ENCODE measurements around the gene C1QTNF5.
A peak's percentile ranks its signal among the peaks of the same experiment; 100 is the strongest.

The C1QTNF5 gene

DNA sequence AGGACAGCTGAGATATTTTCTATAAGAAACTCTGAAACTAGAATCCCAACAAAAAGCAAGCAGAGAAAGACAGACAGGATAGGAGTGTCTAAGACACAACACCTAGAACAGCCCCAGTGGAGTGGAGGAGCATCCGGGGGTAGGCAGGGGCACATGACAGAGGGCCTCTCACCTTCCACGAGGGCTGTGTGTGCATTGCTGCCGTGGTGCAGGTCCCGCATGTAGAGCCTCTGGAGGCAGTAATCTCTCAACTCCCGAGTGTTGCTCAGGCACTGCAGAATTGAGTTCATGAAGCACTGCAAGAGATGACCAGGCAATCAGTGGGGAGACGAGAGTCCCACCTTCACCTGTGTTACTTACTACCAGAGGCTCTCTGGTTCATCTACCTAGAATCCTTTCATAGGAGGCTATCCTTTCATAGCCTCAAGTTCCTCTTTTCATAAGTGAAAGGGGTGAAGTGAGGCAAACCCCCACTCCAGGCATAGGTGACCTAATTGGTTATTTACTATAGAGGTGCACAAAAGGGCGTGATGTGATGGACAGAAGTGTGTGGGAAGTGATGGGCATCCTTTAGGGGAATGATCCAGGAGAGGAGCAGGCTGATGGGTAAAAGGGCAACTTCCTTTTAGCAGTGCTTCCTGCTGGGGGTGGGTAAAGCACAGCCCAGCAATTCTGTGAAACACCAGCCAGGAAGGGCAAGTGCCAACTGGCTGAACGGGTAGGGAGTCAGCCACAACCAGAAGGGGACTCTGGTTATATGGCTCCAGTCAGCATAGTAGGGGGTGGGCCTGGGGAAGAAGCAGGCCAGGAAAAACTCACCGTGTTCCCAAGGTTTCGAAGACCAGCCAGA is 18.9 kb upstream of the C1QTNF5 start:
- H3K27me3 Mint-ChIP-seq, result peaks cover 89% of the 10 kb centered on the region
- no peaks in the 10 kb centered on the region for H3K36me3 Mint-ChIP-seq
- DNase-seq, result no peak
- no peak overlapping the region for H3K27ac Mint-ChIP-seq
- H3K9me3 Mint-ChIP-seq, result no peaks in the 10 kb centered on the region
- H3K4me3 Mint-ChIP-seq, result no peak overlapping the region
- CTCF ChIA-PET, result interaction anchor here (2.3 to 4.8 kb wide), 3 partner anchors 14 to 115 kb away, joined by 16 to 184 read pairs (median 18); partner anchors contain the start of gene USP2
- peaks cover 26% of the 10 kb centered on the region for H3K4me1 Mint-ChIP-seq

GRCh38 chr11:119357074-119357473 is 16.4 kb upstream of the C1QTNF5 start:
- Mint-ChIP-seq H3K4me1 (peaks cover 21% of the 10 kb centered on the region), H3K36me3 (no peaks in the 10 kb centered on the region), H3K9me3 (no peaks in the 10 kb centered on the region), H3K27ac (no peak overlapping the region), H3K27me3 (peaks cover 85% of the 10 kb centered on the region), H3K4me3 (peak overlapping the region; percentile 59)
- CTCF ChIA-PET, result interaction anchor here (0.5 to 4.8 kb wide), 12 partner anchors 8 to 232 kb away, joined by 4 to 184 read pairs (median 12); partner anchors contain the start of gene USP2
- DNase-seq, result no peak

DNA sequence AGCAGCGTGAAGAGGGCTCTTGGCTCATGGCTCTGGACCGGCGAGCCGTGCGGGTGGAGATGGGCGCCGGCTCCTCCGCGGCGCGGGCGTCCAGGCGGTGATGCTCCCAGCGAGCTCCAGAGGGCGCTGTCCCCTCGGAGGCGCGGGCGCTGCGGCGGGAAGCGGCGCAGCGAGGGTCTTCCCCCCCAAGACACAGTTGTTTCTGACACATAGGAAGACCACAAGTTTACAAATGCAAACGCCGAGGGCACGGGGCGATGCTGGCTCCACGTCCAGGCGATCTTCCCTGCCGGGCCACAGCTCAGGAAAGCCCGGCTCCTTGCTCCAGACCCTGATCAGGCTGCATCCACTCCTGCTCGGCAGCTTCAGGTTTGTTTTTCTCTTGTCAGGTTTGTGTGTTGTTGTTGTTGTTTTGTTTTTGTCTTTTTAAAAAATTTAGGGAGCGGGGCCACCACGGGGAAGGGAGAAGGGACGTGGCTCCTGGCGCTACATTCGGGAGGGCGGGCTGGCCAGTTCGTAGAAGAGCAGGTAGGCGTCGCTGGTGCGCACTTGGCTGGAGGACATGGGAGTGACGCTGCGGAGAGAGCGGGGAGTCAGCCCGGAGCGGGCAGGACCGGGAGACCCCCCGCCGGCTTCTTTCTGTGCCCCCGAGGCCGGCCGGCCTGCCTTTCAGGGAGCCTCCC is 15.8 kb upstream of the C1QTNF5 start:
- DNase-seq, result peak; percentile 83
- no peaks in the 10 kb centered on the region for H3K9me3 Mint-ChIP-seq
- peaks cover 21% of the 10 kb centered on the region for H3K4me1 Mint-ChIP-seq
- peak overlapping the region; percentile 85 for H3K4me3 Mint-ChIP-seq
- peak overlapping the region; percentile 69 for H3K27ac Mint-ChIP-seq
- CTCF ChIA-PET, result interaction anchor here (0.5 to 4.8 kb wide), 19 partner anchors 8 to 232 kb away, joined by 3 to 184 read pairs (median 5); partner anchors contain the start of genes MFRP, RNF26 and USP2
- H3K36me3 Mint-ChIP-seq, result no peaks in the 10 kb centered on the region
- H3K27me3 Mint-ChIP-seq, result peaks cover 85% of the 10 kb centered on the region

- no peaks in the 10 kb centered on the region for H3K36me3 Mint-ChIP-seq
- no peak overlapping the region for H3K27ac Mint-ChIP-seq
- H3K27me3 Mint-ChIP-seq, result peaks cover 90% of the 10 kb centered on the region
- CTCF ChIA-PET, result interaction anchor here (0.8 to 4.8 kb wide), 13 partner anchors 8 to 125 kb away, joined by 3 to 184 read pairs (median 12); partner anchors contain the start of genes MFRP, RNF26 and USP2
- peak overlapping the region; percentile 45 for H3K4me3 Mint-ChIP-seq
- DNase-seq, result no peak
- H3K9me3 Mint-ChIP-seq, result no peaks in the 10 kb centered on the region
- peaks cover 28% of the 10 kb centered on the region for H3K4me1 Mint-ChIP-seq
These were observed 14.6 kb upstream of the C1QTNF5 start for GRCh38 chr11:119355091-119355843.

DNA sequence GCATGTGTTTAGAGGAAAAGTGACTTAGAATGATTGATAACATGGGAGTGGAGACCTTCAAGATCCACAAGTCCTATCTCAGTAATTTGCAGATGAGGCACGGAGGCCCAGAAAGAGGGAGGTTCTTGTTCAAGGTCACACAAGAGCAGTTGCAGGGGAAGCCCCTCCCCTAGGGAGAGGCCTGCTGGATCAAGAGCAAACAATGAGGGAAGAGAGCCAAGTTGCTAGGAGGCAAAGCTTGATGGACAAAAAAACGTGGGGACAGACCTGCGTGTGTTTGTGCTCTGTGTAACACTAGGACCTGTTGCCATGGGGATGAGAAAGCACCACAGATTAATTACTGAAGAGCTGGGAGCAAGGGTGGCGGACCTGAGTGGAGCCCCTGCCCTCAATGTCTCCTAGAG is 12.2 kb upstream of the C1QTNF5 start:
- H3K27ac Mint-ChIP-seq, result no peak overlapping the region
- H3K27me3 Mint-ChIP-seq, result peaks cover 74% of the 10 kb centered on the region
- H3K4me1 Mint-ChIP-seq, result peaks cover 25% of the 10 kb centered on the region
- no peak for DNase-seq
- CTCF ChIA-PET, result interaction anchor here (0.9 to 1.7 kb wide), 6 partner anchors 15 to 423 kb away, joined by 3 to 7 read pairs (median 4); no protein-coding TSS in a partner anchor
- no peaks in the 10 kb centered on the region for H3K9me3 Mint-ChIP-seq
- no peaks in the 10 kb centered on the region for H3K36me3 Mint-ChIP-seq
- no peak overlapping the region for H3K4me3 Mint-ChIP-seq

DNA sequence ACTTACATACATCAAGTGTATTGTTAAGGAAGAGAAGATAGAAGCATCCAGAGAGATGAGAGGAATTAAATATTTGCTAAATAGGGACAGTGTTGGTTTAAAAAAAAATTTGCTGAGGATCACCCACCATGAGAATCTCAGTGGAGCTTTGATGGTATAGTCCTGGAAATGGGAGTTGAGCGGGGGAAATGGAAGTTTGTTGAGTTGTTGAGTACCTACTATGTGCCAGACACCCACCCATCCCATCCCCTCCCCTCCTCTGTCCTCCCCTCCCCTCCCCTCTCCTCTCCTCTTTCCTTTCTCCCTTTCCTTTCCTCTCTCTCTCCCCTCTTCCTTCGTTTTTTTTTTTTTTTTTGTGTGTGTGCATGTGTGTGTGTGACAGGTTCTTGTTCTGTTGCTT is 10.5 kb upstream of the C1QTNF5 start:
- CTCF ChIA-PET, result no interaction called here
- no peaks in the 10 kb centered on the region for H3K36me3 Mint-ChIP-seq
- peaks cover 20% of the 10 kb centered on the region for H3K4me1 Mint-ChIP-seq
- no peak overlapping the region for H3K4me3 Mint-ChIP-seq
- no peak overlapping the region for H3K27ac Mint-ChIP-seq
- H3K27me3 Mint-ChIP-seq, result peaks cover 75% of the 10 kb centered on the region
- no peaks in the 10 kb centered on the region for H3K9me3 Mint-ChIP-seq
- no peak for DNase-seq

GRCh38 chr11:119350302-119350701 is 9.6 kb upstream of the C1QTNF5 start:
- CTCF ChIA-PET, result interaction anchor here (0.9 kb wide), 2 partner anchors 12 to 26 kb away, joined by 3 to 4 read pairs; no protein-coding TSS in a partner anchor
- Mint-ChIP-seq H3K9me3 (no peaks in the 10 kb centered on the region), H3K4me1 (peaks cover 13% of the 10 kb centered on the region), H3K27me3 (peaks cover 75% of the 10 kb centered on the region), H3K36me3 (no peaks in the 10 kb centered on the region), H3K4me3 (no peak overlapping the region), H3K27ac (peak overlapping the region; percentile 81)
- no peak for DNase-seq

- Mint-ChIP-seq H3K27ac (no peak overlapping the region), H3K9me3 (no peaks in the 10 kb centered on the region), H3K4me3 (no peak overlapping the region), H3K36me3 (no peaks in the 10 kb centered on the region), H3K27me3 (peaks cover 79% of the 10 kb centered on the region), H3K4me1 (peaks cover 12% of the 10 kb centered on the region)
- DNase-seq, result no peak
- CTCF ChIA-PET, result interaction anchor here (1.2 to 2.2 kb wide), 5 partner anchors 8 to 126 kb away, joined by 3 to 16 read pairs (median 5); no protein-coding TSS in a partner anchor
These were observed 7.4 kb upstream of the C1QTNF5 start for GRCh38 chr11:119347940-119348605.

DNA sequence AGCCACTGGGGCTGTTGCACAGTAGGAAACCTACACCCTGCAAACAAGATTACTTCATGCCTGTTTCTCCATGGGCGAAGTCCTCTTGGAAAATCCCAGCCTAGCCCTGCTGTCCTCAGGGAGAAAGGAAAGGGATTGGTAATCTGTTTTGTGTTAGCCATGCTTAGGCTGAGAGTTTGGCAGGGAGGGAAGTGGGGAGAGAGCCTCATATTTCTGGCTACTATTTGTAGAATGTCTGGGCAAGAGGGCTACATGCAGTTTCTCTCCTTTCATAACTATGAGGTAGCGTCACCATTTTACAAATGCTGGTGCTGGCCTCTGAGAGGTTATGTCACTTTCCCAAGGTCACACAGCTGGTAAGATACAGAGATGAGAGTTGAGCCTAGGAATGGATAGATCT is 6.6 kb upstream of the C1QTNF5 start:
- Mint-ChIP-seq H3K27me3 (peaks cover 83% of the 10 kb centered on the region), H3K4me3 (no peak overlapping the region), H3K27ac (no peak overlapping the region), H3K36me3 (no peaks in the 10 kb centered on the region), H3K4me1 (peaks cover 12% of the 10 kb centered on the region), H3K9me3 (no peaks in the 10 kb centered on the region)
- CTCF ChIA-PET, result interaction anchor here (1.2 to 2.2 kb wide), 4 partner anchors 9 to 127 kb away, joined by 3 to 16 read pairs (median 6); no protein-coding TSS in a partner anchor
- no peak for DNase-seq

GRCh38 chr11:119346605-119347004 is 5.9 kb upstream of the C1QTNF5 start, which contains the start of gene MFRP:
Gene MFRP (minus strand): TSS chr11:119346705. CDS start chr11:119346513, 192 bp downstream.
- CTCF ChIA-PET, result interaction anchor here (1.9 to 2.5 kb wide), 2 partner anchors 9 to 10 kb away, joined by 8 to 16 read pairs; no protein-coding TSS in a partner anchor
- H3K27ac Mint-ChIP-seq, result no peak within 1 kb of the TSS
- H3K27me3 Mint-ChIP-seq, result peaks cover 84% of the 10 kb centered on the region
- no peak within 1 kb of the TSS for H3K4me3 Mint-ChIP-seq
- H3K9me3 Mint-ChIP-seq, result no peaks in the 10 kb centered on the region
- no peaks in the 10 kb centered on the region for H3K36me3 Mint-ChIP-seq
- DNase-seq, result no peak
- H3K4me1 Mint-ChIP-seq, result peaks cover 12% of the 10 kb centered on the region

GRCh38 chr11:119345685-119346084 is 5.0 kb upstream of the C1QTNF5 start:
- Mint-ChIP-seq H3K36me3 (no peaks in the 10 kb centered on the region), H3K4me3 (no peak overlapping the region), H3K27me3 (peaks cover 84% of the 10 kb centered on the region), H3K27ac (no peak overlapping the region), H3K4me1 (peaks cover 14% of the 10 kb centered on the region), H3K9me3 (no peaks in the 10 kb centered on the region)
- CTCF ChIA-PET, result interaction anchor here (2.5 to 2.8 kb wide), 2 partner anchors 10 to 22 kb away, joined by 8 to 15 read pairs; no protein-coding TSS in a partner anchor
- no peak for DNase-seq

GRCh38 chr11:119344291-119345010 is 3.8 kb upstream of the C1QTNF5 start:
- H3K36me3 Mint-ChIP-seq, result no peaks in the 10 kb centered on the region
- no peak for DNase-seq
- H3K4me1 Mint-ChIP-seq, result peaks cover 7% of the 10 kb centered on the region
- H3K27me3 Mint-ChIP-seq, result peaks cover 87% of the 10 kb centered on the region
- no peaks in the 10 kb centered on the region for H3K9me3 Mint-ChIP-seq
- H3K4me3 Mint-ChIP-seq, result no peak overlapping the region
- no peak overlapping the region for H3K27ac Mint-ChIP-seq
- CTCF ChIA-PET, result interaction anchor here (1.7 to 2.8 kb wide), 3 partner anchors 11 to 32 kb away, joined by 4 to 15 read pairs (median 8); no protein-coding TSS in a partner anchor
